GM12864 (cell line): ENCODE data around the gene ARHGEF11.
"Not testable (repeated sequence)": the region's sequence is repeated elsewhere in the genome, so short reads cannot be mapped to it uniquely, and the experiment has no call there.

Experiments used
- DNase-seq: peaks from one replicate; pipeline ENCODE4 v3.0.0-alpha.2; 2011; ENCODE audit warnings: low read depth
- H3K4me3 ChIP-seq: 2 replicates; pipeline ENCODE4 v1.5.1; 2011; ENCODE audit warnings: mild to moderate bottlenecking, low read depth, low read length, control low read depth
- TF ChIP-seq, protein P1 (sequence below): IDR thresholded peaks from 2 replicates; pipeline ENCODE4 v1.5.1; 2011; ENCODE audit warnings: low read depth, mild to moderate bottlenecking, moderate library complexity, low read length, control low read depth, inconsistent platforms; ENCODE audit errors: missing control alignments

Gene ARHGEF11

GRCh38 chr1:156931211-156931952, 114.2 kb downstream of the ARHGEF11 start:
- no peak overlapping the region for H3K4me3 ChIP-seq
- TF ChIP-seq, protein P1, sequence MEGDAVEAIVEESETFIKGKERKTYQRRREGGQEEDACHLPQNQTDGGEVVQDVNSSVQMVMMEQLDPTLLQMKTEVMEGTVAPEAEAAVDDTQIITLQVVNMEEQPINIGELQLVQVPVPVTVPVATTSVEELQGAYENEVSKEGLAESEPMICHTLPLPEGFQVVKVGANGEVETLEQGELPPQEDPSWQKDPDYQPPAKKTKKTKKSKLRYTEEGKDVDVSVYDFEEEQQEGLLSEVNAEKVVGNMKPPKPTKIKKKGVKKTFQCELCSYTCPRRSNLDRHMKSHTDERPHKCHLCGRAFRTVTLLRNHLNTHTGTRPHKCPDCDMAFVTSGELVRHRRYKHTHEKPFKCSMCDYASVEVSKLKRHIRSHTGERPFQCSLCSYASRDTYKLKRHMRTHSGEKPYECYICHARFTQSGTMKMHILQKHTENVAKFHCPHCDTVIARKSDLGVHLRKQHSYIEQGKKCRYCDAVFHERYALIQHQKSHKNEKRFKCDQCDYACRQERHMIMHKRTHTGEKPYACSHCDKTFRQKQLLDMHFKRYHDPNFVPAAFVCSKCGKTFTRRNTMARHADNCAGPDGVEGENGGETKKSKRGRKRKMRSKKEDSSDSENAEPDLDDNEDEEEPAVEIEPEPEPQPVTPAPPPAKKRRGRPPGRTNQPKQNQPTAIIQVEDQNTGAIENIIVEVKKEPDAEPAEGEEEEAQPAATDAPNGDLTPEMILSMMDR, result no peak
- DNase-seq, result no peak

GRCh38 chr1:156930483-156930882, 115.1 kb downstream of the ARHGEF11 start:
- TF ChIP-seq, protein P1, result no peak
- DNase-seq, result no peak
- no peak overlapping the region for H3K4me3 ChIP-seq

DNA sequence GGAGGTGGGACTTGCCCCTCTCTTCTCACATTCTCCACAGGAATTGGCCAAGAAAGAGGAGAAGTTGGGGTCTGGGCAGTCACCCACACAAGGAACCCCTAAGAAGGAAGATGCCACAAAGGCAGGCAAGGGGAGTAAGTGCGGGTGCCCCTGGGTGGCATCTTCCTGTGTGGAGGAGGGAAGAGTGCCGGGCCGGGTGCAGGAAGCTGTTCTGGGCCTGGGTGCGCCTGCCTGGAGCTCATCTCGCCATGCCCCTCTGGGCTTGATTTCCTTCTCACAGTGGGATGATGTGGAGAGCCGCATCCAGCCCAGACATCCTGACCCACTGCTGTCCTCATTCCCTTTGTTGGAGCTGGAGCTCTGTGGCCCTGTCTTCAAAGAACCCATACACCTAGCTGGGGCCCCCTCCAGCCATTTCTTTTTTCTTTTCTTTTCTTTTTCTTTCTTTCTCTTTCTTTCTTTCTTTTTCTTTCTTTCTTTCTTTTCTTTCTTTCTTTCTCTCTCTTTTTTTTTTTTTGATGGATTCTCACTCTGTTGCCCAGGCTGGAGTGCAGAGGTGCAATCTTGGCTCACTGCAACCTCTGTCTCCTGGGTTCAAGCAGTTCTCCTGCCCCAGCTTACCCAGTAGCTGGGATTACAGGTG, 115.8 kb downstream of the ARHGEF11 start:
- no peak overlapping the region for H3K4me3 ChIP-seq
- TF ChIP-seq, protein P1, result no peak
- DNase-seq, result no peak

- H3K4me3 ChIP-seq, result no peak overlapping the region
- TF ChIP-seq, protein P1, result no peak
These were observed 117.4 kb downstream of the ARHGEF11 start for GRCh38 chr1:156928043-156928602.

DNA sequence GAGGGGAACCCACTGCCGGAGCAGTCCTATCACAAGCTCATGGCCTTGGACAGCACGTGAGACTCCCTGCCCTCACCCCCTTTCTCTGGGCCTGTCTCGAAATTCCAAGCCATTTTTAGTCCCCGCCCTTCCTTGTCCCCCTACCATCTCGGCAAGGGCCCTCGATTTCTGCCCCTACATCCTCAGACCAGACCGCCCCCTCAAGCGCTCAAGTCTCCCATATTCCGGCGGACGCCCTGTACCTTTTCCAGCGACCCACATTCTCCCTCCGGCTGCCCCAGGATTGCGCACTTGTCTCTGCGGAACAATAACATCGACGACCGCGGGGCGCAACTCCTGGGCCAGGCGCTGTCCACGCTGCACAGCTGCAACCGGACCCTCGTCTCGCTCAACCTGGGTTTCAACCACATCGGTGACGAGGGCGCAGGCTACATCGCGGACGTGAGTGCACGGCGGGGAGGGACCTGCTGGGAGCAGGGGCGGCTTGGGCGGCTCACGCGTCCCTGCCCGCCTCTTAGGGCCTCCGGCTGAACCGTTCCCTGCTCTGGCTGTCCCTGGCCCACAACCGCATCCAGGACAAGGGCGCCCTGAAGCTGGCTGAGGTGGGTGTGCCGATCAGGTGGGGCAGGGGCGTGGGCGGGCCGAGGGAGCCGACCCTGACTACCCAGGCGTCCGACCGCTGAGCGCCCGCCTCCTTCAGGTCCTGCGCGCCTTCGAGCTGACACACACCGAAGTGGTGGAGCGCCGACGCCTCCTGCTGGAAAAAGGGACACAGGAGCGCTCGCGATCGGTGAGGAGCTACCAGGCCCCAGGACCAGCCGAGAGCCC, 118.1 kb downstream of the ARHGEF11 start:
- H3K4me3 ChIP-seq, result no peak overlapping the region
- DNase-seq, result no peak
- TF ChIP-seq, protein P1, result peak; percentile 56

More at GRCh38 chr1:156928043-156928602, 117.4 kb downstream of the ARHGEF11 start:
- DNase-seq, result no peak

GRCh38 chr1:156926695-156927094, 118.8 kb downstream of the ARHGEF11 start:
- H3K4me3 ChIP-seq, DNase-seq: not testable (repeated sequence)

- TF ChIP-seq, protein P1, result no peak
- DNase-seq, result no peak
These were observed 119.4 kb downstream of the ARHGEF11 start for GRCh38 chr1:156926175-156926574.

More at GRCh38 chr1:156926175-156926574, 119.4 kb downstream of the ARHGEF11 start:
- no peak overlapping the region for H3K4me3 ChIP-seq
